GM23248 (cell line): Measurements from ENCODE around the gene CALD1. TPM values are rescaled to one million over a fixed set of nuclear protein-coding genes. Genes with fewer than 3 reads are reported as not detected.

ENCODE experiments used
- DNase-seq: peaks from one replicate; pipeline ENCODE4 v3.0.0-alpha.2; 2015
- H2AFZ ChIP-seq: fragments of 200-600 bp; sonication (generic); 2 replicates; pipeline ENCODE4 v1.6.1; 2016; ENCODE audit warnings: antibody characterized with exemption
- H3F3A ChIP-seq: fragments of 200-600 bp; sonication (generic); 2 replicates; pipeline ENCODE4 v1.6.1; 2016; ENCODE audit warnings: mild to moderate bottlenecking, antibody characterized with exemption, mixed run types; ENCODE audit not compliant: insufficient read depth
- H3K27ac ChIP-seq: fragments of 200-600 bp; sonication (generic); 2 replicates; pipeline ENCODE4 v1.5.1; 2016; ENCODE audit warnings: mild to moderate bottlenecking
- H3K27me3 ChIP-seq: fragments of 200-600 bp; sonication (generic); replicated peaks from 2 replicates; pipeline ENCODE4 v1.6.1; 2016; ENCODE audit warnings: mild to moderate bottlenecking; ENCODE audit not compliant: insufficient read depth
- H3K36me3 ChIP-seq: fragments of 200-600 bp; sonication (generic); 2 replicates; pipeline ENCODE4 v1.6.1; 2016; ENCODE audit warnings: low read depth, mild to moderate bottlenecking
- H3K4me1 ChIP-seq: fragments of 200-600 bp; sonication (generic); 2 replicates; pipeline ENCODE4 v1.6.1; 2016; ENCODE audit warnings: mild to moderate bottlenecking; ENCODE audit not compliant: insufficient read depth
- H3K4me2 ChIP-seq: fragments of 200-600 bp; sonication (generic); one replicate; pipeline ENCODE4 v1.6.1; 2016; ENCODE audit warnings: mild to moderate bottlenecking; ENCODE audit not compliant: unreplicated experiment
- H3K4me3 ChIP-seq: fragments of 200-600 bp; sonication (generic); 2 replicates; pipeline ENCODE4 v1.5.1; 2016; ENCODE audit warnings: mild to moderate bottlenecking
- H3K79me2 ChIP-seq: fragments of 200-600 bp; sonication (generic); 2 replicates; pipeline ENCODE4 v1.6.1; 2016; ENCODE audit warnings: mild to moderate bottlenecking; ENCODE audit not compliant: insufficient read depth
- H3K9ac ChIP-seq: fragments of 200-600 bp; sonication (generic); 2 replicates; pipeline ENCODE4 v1.6.1; 2016; ENCODE audit warnings: mild to moderate bottlenecking
- H3K9me2 ChIP-seq: fragments of 200-600 bp; sonication (generic); 2 replicates; pipeline ENCODE4 v1.6.1; 2016; ENCODE audit warnings: mixed run types, mild to moderate bottlenecking, moderate library complexity; ENCODE audit not compliant: insufficient read depth
- H3K9me3 ChIP-seq: fragments of 200-600 bp; sonication (generic); one replicate; pipeline ENCODE4 v1.6.1; 2017; ENCODE audit warnings: low read depth
- H4K20me1 ChIP-seq: fragments of 200-600 bp; sonication (generic); 2 replicates; pipeline ENCODE4 v1.6.0; 2016; ENCODE audit not compliant: insufficient read depth
- EZH2 ChIP-seq: fragments of 200-600 bp; sonication (generic); IDR thresholded peaks from 2 replicates; pipeline ENCODE4 v1.6.1; 2018; ENCODE audit warnings: antibody characterized with exemption, mild to moderate bottlenecking; ENCODE audit not compliant: insufficient read depth, poor library complexity, severe bottlenecking
- EZH2phosphoT487 ChIP-seq: fragments of 200-600 bp; sonication (generic); IDR thresholded peaks from 2 replicates; pipeline ENCODE4 v1.6.1; 2018; ENCODE audit warnings: antibody characterized with exemption, moderate library complexity, mild to moderate bottlenecking, low read depth; ENCODE audit not compliant: insufficient read depth
- WGBS, 2 experiments: methylation state at CpG; one replicate each; pipeline ENCODE4 v1.1.6; 2015 to 2017; ENCODE audit warnings: low lambda C conversion rate in 2 of 2, low coverage in 1 of 2; ENCODE audit errors: missing lambda C conversion rate in 2 of 2; 5-methylcytosine and 5-hydroxymethylcytosine counted together
- in situ Hi-C: fragments of 300-500 bp; cut with MboI; formaldehyde crosslinking; loops from 2 replicates; pipeline ENCODE4 v1.15.0; 2020
- polyA plus RNA-seq: library from polyadenylated mRNA; unstranded; fragments of >200 nt; fragmentation: Nextera tagmentation; extraction: Ambion mirVana; gene quantifications from 2 replicates; pipeline ENCODE4 v1.2.1, GENCODE V29; 2016
- total RNA-seq: library from RNA; depleted of rRNA; stranded (reverse); fragments of >200 nt; shearing (Covaris generic); gene quantifications from 2 replicates; pipeline ENCODE4 v1.2.3, GENCODE V29; 2014

The CALD1 gene
- total and polyA plus RNA-seq, 2 experiments from 2014 or later: 698 to 1,687 TPM

DNA sequence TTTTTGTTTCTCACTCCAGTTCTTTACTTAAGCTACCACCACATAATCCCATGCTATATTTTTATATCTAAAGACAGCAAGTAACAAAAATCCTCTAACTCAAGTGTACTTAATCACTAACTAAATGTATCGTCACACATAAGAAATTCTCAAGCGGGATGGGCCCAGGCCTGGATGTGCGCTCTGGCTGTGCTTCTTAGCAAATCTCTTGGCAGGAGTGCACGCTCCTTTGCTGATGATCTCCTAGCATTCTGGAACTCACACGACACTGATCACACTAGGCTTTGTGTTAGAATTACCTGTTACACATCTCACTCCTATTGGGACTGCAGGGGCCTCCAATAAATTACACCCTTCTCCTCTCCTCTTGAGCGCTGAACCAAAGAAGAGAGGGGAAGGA is 46.7 kb upstream of the CALD1 start:
- H3K9me3 ChIP-seq: no peaks in the 10 kb centered on the region
- peaks cover 31% of the 10 kb centered on the region for H3F3A ChIP-seq
- in situ Hi-C loops: no loop called here
- no peak for TF ChIP-seq EZH2phosphoT487
- no peak for TF ChIP-seq EZH2
- peaks cover 66% of the 10 kb centered on the region for H3K4me1 ChIP-seq
- H2AFZ ChIP-seq: no peak overlapping the region
- H3K4me3 ChIP-seq: no peak overlapping the region
- H3K27me3 ChIP-seq: no peaks in the 10 kb centered on the region
- H3K36me3 ChIP-seq: no peaks in the 10 kb centered on the region
- no peak for DNase-seq
- H3K27ac ChIP-seq: no peak overlapping the region
- no peaks in the 10 kb centered on the region for H4K20me1 ChIP-seq
- no peaks in the 10 kb centered on the region for H3K79me2 ChIP-seq
- 86 to 88% methylated on average over 6 of the region's 6 CpGs for WGBS, 2 experiments
- no peak overlapping the region for H3K4me2 ChIP-seq
- no peak overlapping the region for H3K9ac ChIP-seq
- H3K9me2 ChIP-seq: no peaks in the 10 kb centered on the region

DNA sequence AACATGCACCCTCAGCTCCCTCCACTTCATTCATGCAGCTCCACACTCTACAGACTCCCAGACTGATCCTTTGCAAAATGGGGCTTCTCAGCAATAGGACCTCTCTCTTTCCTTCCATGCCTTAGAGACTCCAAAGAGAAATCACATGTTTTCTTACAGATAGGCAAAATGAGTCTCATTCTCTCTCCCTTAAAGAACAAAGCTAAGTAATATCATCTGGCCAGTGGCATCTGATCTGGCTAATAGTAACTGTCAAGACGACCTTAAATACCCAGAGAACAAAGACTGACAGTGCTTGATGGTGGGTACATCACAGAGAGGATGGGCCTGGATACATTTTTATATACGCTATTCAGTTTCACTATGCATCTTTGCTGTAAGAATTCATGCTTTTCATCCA is 43.1 kb upstream of the CALD1 start:
- H3K79me2 ChIP-seq: no peaks in the 10 kb centered on the region
- H2AFZ ChIP-seq: 0 out of 2 replicates have a peak overlapping the region, but pooled peaks have one; percentile 2
- in situ Hi-C loops: no loop called here
- H3K4me2 ChIP-seq: peak overlapping the region; percentile 75
- H3K9ac ChIP-seq: 0 out of 2 replicates have a peak overlapping the region, but pooled peaks have one; percentile 6
- TF ChIP-seq EZH2 (no peak), EZH2phosphoT487 (no peak)
- no peaks in the 10 kb centered on the region for H3K36me3 ChIP-seq
- 96 to 97% methylated on average over 2 of the region's 2 CpGs for WGBS, 2 experiments
- no peak for DNase-seq
- H3K27ac ChIP-seq: peak overlapping the region; percentile 96
- no peaks in the 10 kb centered on the region for H3K9me3 ChIP-seq
- H3K4me3 ChIP-seq: no peak overlapping the region
- no peaks in the 10 kb centered on the region for H3K27me3 ChIP-seq
- peaks cover 48% of the 10 kb centered on the region for H3F3A ChIP-seq
- H3K9me2 ChIP-seq: no peaks in the 10 kb centered on the region
- no peaks in the 10 kb centered on the region for H4K20me1 ChIP-seq
- H3K4me1 ChIP-seq: peaks cover 63% of the 10 kb centered on the region

- Histone ChIP-seq H3K4me2 (peak overlapping the region; percentile 75), H3K4me1 (peaks cover 71% of the 10 kb centered on the region), H3K9me2 (no peaks in the 10 kb centered on the region), H2AFZ (peak overlapping the region; percentile 1; the same call in 1 of the 2 replicates), H3K9ac (peak overlapping the region; percentile 77), H3K4me3 (peak overlapping the region; percentile 48), H3K27me3 (no peaks in the 10 kb centered on the region), H3K27ac (peak overlapping the region; percentile 96), H3K79me2 (no peaks in the 10 kb centered on the region), H3F3A (peaks cover 56% of the 10 kb centered on the region), H3K9me3 (no peaks in the 10 kb centered on the region), H3K36me3 (no peaks in the 10 kb centered on the region), H4K20me1 (no peaks in the 10 kb centered on the region)
- WGBS, 2 experiments: 22 to 23% methylated on average over 7 of the region's 7 CpGs
- in situ Hi-C loops: no loop called here
- TF ChIP-seq EZH2phosphoT487 (no peak), EZH2 (no peak)
- peak; percentile 98 for DNase-seq
These were observed 41.7 kb upstream of the CALD1 start for GRCh38 chr7:134737566-134738345.

GRCh38 chr7:134739362-134739761 is 40.1 kb upstream of the CALD1 start:
- Histone ChIP-seq H3K36me3 (no peaks in the 10 kb centered on the region), H3K9me2 (no peaks in the 10 kb centered on the region), H3K27ac (peak overlapping the region; percentile 96), H3F3A (peaks cover 72% of the 10 kb centered on the region), H3K4me1 (peaks cover 86% of the 10 kb centered on the region), H4K20me1 (no peaks in the 10 kb centered on the region), H3K4me3 (no peak overlapping the region), H3K4me2 (no peak overlapping the region), H2AFZ (no peak overlapping the region), H3K27me3 (no peaks in the 10 kb centered on the region), H3K9ac (no peak overlapping the region), H3K9me3 (no peaks in the 10 kb centered on the region), H3K79me2 (no peaks in the 10 kb centered on the region)
- TF ChIP-seq EZH2 (no peak), EZH2phosphoT487 (no peak)
- DNase-seq: no peak
- 96 to 99% methylated on average over 3 of the region's 3 CpGs for WGBS, 2 experiments
- in situ Hi-C loops: no loop called here
